Measurements from ENCODE around the gene RGS5. TPM values are rescaled to one million over a fixed set of nuclear protein-coding genes. Genes with fewer than 3 reads are reported as not detected.

RGS5 gene
- total RNA-seq, 2 donors from 2014 or later, result 39.0 to 189 TPM

DNA sequence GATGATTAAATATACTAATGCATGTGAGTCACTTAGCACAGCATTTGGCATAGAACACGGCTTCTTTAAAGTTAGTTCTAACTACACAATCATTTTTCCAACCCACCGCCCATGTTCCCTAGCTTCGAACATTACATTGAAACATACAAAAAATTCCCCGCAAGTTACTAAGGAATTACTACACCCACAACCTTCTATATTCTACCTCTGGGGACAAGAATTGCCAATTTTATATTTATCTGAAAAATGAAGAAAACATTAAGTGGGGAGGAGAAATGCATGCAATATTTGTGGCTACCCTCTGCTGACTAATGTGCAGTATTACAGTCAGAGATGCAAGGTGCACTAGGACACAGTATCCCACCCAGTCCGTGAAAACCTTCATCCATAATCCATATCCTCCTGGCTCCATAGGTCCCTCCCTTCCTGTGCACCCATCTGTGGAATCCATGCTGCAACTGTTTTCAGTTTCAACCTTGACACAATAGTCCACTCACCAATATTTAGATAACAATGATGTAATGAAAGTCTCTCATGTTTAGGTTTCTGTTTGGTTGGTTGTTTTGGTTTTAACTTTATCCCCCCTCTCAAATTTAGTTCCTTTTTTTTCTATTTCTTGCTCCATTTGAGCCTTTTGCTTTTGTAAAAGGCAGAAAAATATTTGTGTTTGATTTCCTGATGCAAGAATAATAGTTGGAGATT, 31.6 kb downstream of the RGS5 start:
- WGBS, result 92% methylated on average over 5 of the region's 5 CpGs

DNA sequence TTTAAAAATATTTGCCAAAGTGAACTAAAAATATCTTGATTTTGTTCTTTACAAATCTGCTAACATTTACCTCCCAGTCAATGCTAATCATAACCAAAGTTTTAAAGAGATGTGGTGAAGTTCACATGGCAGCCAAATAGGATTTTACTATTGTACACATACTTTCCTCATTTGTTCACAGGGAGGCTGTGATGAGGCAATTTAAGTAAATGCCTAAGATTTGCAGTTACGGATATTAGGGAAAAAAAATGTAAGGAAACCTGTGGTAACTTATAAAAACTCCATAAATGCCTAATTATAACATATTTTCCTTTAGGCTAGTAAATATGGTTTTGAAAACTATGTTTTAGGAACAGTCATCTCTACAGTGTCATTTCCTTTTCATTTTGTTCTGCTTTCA, 32.4 kb downstream of the RGS5 start:
- Histone ChIP-seq H3K4me3 (no peak overlapping the region), H3K9me3 (no peaks in the 10 kb centered on the region), H3K36me3 (no peaks in the 10 kb centered on the region), H3K4me1 (replicated peaks) (no peaks in the 10 kb centered on the region), H3K27me3 (replicated peaks; ENCODE audit: insufficient read depth) (no peaks in the 10 kb centered on the region), H3K27ac (no peak overlapping the region)
- 89% methylated on average over 1 of the region's 1 CpG for WGBS
- intact Hi-C loops (cut with DNase I), result loop anchor here (5.0 kb wide), 1 partner anchor 98 kb away; no protein-coding TSS in a partner anchor
- TF ChIP-seq POLR2A (IDR thresholded peaks at IDR 0.05) (no peak), POLR2AphosphoS5 (IDR thresholded peaks at IDR 0.05) (no peak)
- TF ChIP-seq, protein P1, sequence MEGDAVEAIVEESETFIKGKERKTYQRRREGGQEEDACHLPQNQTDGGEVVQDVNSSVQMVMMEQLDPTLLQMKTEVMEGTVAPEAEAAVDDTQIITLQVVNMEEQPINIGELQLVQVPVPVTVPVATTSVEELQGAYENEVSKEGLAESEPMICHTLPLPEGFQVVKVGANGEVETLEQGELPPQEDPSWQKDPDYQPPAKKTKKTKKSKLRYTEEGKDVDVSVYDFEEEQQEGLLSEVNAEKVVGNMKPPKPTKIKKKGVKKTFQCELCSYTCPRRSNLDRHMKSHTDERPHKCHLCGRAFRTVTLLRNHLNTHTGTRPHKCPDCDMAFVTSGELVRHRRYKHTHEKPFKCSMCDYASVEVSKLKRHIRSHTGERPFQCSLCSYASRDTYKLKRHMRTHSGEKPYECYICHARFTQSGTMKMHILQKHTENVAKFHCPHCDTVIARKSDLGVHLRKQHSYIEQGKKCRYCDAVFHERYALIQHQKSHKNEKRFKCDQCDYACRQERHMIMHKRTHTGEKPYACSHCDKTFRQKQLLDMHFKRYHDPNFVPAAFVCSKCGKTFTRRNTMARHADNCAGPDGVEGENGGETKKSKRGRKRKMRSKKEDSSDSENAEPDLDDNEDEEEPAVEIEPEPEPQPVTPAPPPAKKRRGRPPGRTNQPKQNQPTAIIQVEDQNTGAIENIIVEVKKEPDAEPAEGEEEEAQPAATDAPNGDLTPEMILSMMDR (IDR thresholded peaks at IDR 0.05), result no peak
- DNase-seq (ENCODE audit: low spot score), result no peak

More for the DNA sequence above, 31.6 kb downstream of the RGS5 start:
- DNase-seq (ENCODE audit: low spot score), result no peak
- Histone ChIP-seq H3K9me3 (no peaks in the 10 kb centered on the region), H3K4me3 (no peak overlapping the region), H3K36me3 (no peaks in the 10 kb centered on the region), H3K4me1 (replicated peaks) (no peaks in the 10 kb centered on the region), H3K27me3 (replicated peaks; ENCODE audit: insufficient read depth) (no peaks in the 10 kb centered on the region), H3K27ac (no peak overlapping the region)
- TF ChIP-seq POLR2AphosphoS5 (IDR thresholded peaks at IDR 0.05), result no peak
- no peak for TF ChIP-seq POLR2A (IDR thresholded peaks at IDR 0.05)
- TF ChIP-seq, protein P1 (IDR thresholded peaks at IDR 0.05), result no peak
- intact Hi-C loops (cut with DNase I), result loop anchor here (5.0 kb wide), 1 partner anchor 99 kb away; no protein-coding TSS in a partner anchor

DNA sequence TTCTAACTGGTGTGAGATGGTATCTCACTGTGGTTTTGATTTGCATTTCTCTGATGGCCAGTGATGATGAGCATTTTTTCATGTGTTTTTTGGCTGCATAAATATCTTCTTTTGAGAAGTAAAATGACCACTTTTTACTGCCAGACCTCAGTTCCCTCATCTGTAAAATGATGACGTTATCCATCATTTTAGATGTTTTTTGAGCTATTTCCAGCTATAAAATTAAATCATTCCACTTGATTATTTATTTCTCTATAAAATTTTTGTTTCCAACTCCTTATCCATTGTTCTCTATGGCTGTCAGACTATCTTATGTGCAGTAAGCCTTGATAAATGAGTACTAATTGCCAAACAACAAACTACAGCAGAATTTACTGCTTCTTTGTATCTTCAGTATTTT, 33.2 kb downstream of the RGS5 start:
- Histone ChIP-seq H3K27me3 (replicated peaks; ENCODE audit: insufficient read depth) (no peaks in the 10 kb centered on the region), H3K9me3 (no peaks in the 10 kb centered on the region), H3K4me1 (replicated peaks) (no peaks in the 10 kb centered on the region), H3K27ac (no peak overlapping the region), H3K36me3 (no peaks in the 10 kb centered on the region), H3K4me3 (no peak overlapping the region)
- TF ChIP-seq, protein P1 (IDR thresholded peaks at IDR 0.05), result no peak
- TF ChIP-seq POLR2A (IDR thresholded peaks at IDR 0.05), result no peak
- no peak for TF ChIP-seq POLR2AphosphoS5 (IDR thresholded peaks at IDR 0.05)
- intact Hi-C loops (cut with DNase I), result no loop called here
- no peak for DNase-seq (ENCODE audit: low spot score)
- 81% methylated on average over 1 of the region's 1 CpG for WGBS

DNA sequence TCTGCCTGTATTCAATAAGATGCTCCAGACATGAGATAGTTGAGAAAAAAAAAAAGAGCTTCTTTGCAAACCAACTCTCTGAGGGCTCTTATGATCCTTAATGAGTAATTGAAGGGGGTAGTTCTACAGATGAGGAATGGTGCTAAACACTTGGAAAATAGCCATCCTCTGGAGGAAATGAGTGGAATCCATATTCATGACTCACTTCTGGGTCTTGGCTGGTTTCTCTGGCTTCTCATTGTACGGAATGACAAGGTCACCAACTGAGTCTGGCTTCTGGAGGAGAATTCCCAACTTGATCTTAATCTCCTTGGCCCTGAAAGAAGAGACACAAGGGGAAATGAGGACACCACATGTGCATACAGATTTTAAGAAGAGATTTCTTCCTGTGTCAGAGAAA, 34.7 kb downstream of the RGS5 start:
- H3K36me3 ChIP-seq, result no peaks in the 10 kb centered on the region
- WGBS, result 10% methylated on average over 1 of the region's 1 CpG
- no peaks in the 10 kb centered on the region for H3K9me3 ChIP-seq
- H3K27ac ChIP-seq, result no peak overlapping the region
- intact Hi-C loops (cut with DNase I), result no loop called here
- H3K4me1 ChIP-seq (replicated peaks), result no peaks in the 10 kb centered on the region
- TF ChIP-seq POLR2A (IDR thresholded peaks at IDR 0.05) (no peak), POLR2AphosphoS5 (IDR thresholded peaks at IDR 0.05) (peak; percentile 26)
- TF ChIP-seq, protein P1 (IDR thresholded peaks at IDR 0.05), result no peak
- DNase-seq (ENCODE audit: low spot score), result peak; percentile 5
- no peaks in the 10 kb centered on the region for H3K27me3 ChIP-seq (replicated peaks; ENCODE audit: insufficient read depth)
- H3K4me3 ChIP-seq, result no peak overlapping the region
